Esophagus muscularis mucosa (tissue), 4 donors: ENCODE results near the gene RDH12.

Experiments used
- CTCF ChIP-seq, 3 experiments: fragments of 200-600 bp in 2 of 3; fragments of 450-650 bp in 1 of 3; sonication (generic) in 2 of 3; IDR thresholded peaks; one replicate each; pipeline ENCODE4 v1.5.1; 2017 to 2019; ENCODE audit warnings: antibody characterized with exemption in 3 of 3, mild to moderate bottlenecking in 2 of 3, moderate library complexity in 1 of 3
- EP300 ChIP-seq: sonication (generic); formaldehyde crosslinking; IDR thresholded peaks from one replicate; pipeline ENCODE4 v1.6.1; 2017; ENCODE audit warnings: antibody characterized with exemption
- POLR2A ChIP-seq: fragments of 450-650 bp; IDR thresholded peaks from one replicate; pipeline ENCODE4 v1.6.1; 2017; ENCODE audit warnings: antibody characterized with exemption, moderate library complexity, mild to moderate bottlenecking, low read depth
- POLR2AphosphoS5 ChIP-seq, 2 donors: sonication (generic); formaldehyde crosslinking; IDR thresholded peaks; one replicate each; pipeline ENCODE4 v1.6.1; 2017; ENCODE audit warnings: antibody characterized with exemption in 2 of 2

- TF ChIP-seq POLR2AphosphoS5 (IDR thresholded peaks at IDR 0.05) (no peak), CTCF (IDR thresholded peaks at IDR 0.05) (no peak), POLR2A (no peak), EP300 (no peak)
Measured at GRCh38 chr14:67690011-67690410, 11.7 kb upstream of the RDH12 start.
